ENCODE data around the gene SDS.

Gene SDS

GRCh38 chr12:113348849-113349536 lies 54.7 kb downstream of the SDS start:
- H3K36me3 ChIP-seq (ENCODE audit: control insufficient read depth, insufficient read depth, low read length) = no peaks in the 10 kb centered on the region
- no peaks in the 10 kb centered on the region for H3K27me3 ChIP-seq (ENCODE audit: control insufficient read depth, insufficient read depth, low read length)
- H2AFZ ChIP-seq = no peak overlapping the region
- no peaks in the 10 kb centered on the region for H3K9me3 ChIP-seq (ENCODE audit: control insufficient read depth, low read length)
- H3K9ac ChIP-seq = no peak overlapping the region
- TF ChIP-seq, protein P1, sequence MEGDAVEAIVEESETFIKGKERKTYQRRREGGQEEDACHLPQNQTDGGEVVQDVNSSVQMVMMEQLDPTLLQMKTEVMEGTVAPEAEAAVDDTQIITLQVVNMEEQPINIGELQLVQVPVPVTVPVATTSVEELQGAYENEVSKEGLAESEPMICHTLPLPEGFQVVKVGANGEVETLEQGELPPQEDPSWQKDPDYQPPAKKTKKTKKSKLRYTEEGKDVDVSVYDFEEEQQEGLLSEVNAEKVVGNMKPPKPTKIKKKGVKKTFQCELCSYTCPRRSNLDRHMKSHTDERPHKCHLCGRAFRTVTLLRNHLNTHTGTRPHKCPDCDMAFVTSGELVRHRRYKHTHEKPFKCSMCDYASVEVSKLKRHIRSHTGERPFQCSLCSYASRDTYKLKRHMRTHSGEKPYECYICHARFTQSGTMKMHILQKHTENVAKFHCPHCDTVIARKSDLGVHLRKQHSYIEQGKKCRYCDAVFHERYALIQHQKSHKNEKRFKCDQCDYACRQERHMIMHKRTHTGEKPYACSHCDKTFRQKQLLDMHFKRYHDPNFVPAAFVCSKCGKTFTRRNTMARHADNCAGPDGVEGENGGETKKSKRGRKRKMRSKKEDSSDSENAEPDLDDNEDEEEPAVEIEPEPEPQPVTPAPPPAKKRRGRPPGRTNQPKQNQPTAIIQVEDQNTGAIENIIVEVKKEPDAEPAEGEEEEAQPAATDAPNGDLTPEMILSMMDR (IDR thresholded peaks at IDR 0.05) = no peak
- H3K4me1 ChIP-seq = no peaks in the 10 kb centered on the region
- no peak overlapping the region for H3K27ac ChIP-seq
- H3K79me2 ChIP-seq = no peaks in the 10 kb centered on the region
- no peak overlapping the region for H3K4me2 ChIP-seq (ENCODE audit: low read length)
- no peak overlapping the region for H3K4me3 ChIP-seq (ENCODE audit: low read depth, low read length)

- Histone ChIP-seq H3K27ac (no peak overlapping the region), H3K79me2 (no peaks in the 10 kb centered on the region), H3K9me3 (ENCODE audit: control insufficient read depth, low read length) (no peaks in the 10 kb centered on the region), H2AFZ (no peak overlapping the region), H3K4me2 (ENCODE audit: low read length) (no peak overlapping the region), H3K9ac (no peak overlapping the region), H3K4me3 (ENCODE audit: low read depth, low read length) (no peak overlapping the region), H3K27me3 (ENCODE audit: control insufficient read depth, insufficient read depth, low read length) (no peaks in the 10 kb centered on the region), H3K36me3 (ENCODE audit: control insufficient read depth, insufficient read depth, low read length) (no peaks in the 10 kb centered on the region), H3K4me1 (no peaks in the 10 kb centered on the region)
- TF ChIP-seq, protein P1 (IDR thresholded peaks at IDR 0.05) = no peak
Measured at GRCh38 chr12:113347892-113348291, 55.8 kb downstream of the SDS start.

- Histone ChIP-seq H3K4me3 (ENCODE audit: low read depth, low read length) (no peak overlapping the region), H3K27me3 (ENCODE audit: control insufficient read depth, insufficient read depth, low read length) (no peaks in the 10 kb centered on the region), H3K27ac (no peak overlapping the region), H3K4me2 (ENCODE audit: low read length) (no peak overlapping the region), H3K36me3 (ENCODE audit: control insufficient read depth, insufficient read depth, low read length) (no peaks in the 10 kb centered on the region), H2AFZ (no peak overlapping the region), H3K9me3 (ENCODE audit: control insufficient read depth, low read length) (no peaks in the 10 kb centered on the region), H3K9ac (no peak overlapping the region), H3K79me2 (no peaks in the 10 kb centered on the region), H3K4me1 (no peaks in the 10 kb centered on the region)
- TF ChIP-seq, protein P1 (IDR thresholded peaks at IDR 0.05) = no peak
Measured at GRCh38 chr12:113347107-113347506, 56.6 kb downstream of the SDS start.

DNA sequence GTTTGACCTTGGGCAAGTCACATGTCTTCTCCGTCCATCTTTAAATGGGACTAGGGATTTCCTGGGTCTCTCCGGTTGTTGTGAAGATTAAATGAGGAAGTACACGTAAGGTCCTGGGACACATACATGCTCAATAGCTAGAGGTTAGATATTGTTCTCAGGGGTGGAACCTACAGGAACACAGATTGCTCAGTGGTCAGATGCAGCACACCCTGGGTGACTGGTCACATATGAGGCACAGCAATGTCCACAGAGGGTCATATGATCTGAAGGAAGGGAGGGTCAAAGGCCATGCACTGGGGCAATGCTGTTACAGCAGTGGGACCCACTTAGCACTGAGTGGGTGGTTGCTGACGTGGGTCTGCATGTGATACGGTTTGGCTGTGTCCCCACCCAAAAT lies 57.3 kb downstream of the SDS start:
- TF ChIP-seq, protein P1 (IDR thresholded peaks at IDR 0.05) = no peak
- Histone ChIP-seq H3K4me3 (ENCODE audit: low read depth, low read length) (no peak overlapping the region), H3K27ac (no peak overlapping the region)

GRCh38 chr12:113345318-113345717 lies 58.4 kb downstream of the SDS start:
- H3K27ac ChIP-seq = no peak overlapping the region
- no peaks in the 10 kb centered on the region for H3K9me3 ChIP-seq (ENCODE audit: control insufficient read depth, low read length)
- no peaks in the 10 kb centered on the region for H3K79me2 ChIP-seq
- no peaks in the 10 kb centered on the region for H3K27me3 ChIP-seq (ENCODE audit: control insufficient read depth, insufficient read depth, low read length)
- H3K4me2 ChIP-seq (ENCODE audit: low read length) = no peak overlapping the region
- TF ChIP-seq, protein P1 (IDR thresholded peaks at IDR 0.05) = no peak
- H3K36me3 ChIP-seq (ENCODE audit: control insufficient read depth, insufficient read depth, low read length) = no peaks in the 10 kb centered on the region
- no peak overlapping the region for H3K9ac ChIP-seq
- no peak overlapping the region for H3K4me3 ChIP-seq (ENCODE audit: low read depth, low read length)
- no peaks in the 10 kb centered on the region for H3K4me1 ChIP-seq
- no peak overlapping the region for H2AFZ ChIP-seq

More for the DNA sequence above, 57.3 kb downstream of the SDS start:
- no peaks in the 10 kb centered on the region for H3K9me3 ChIP-seq (ENCODE audit: control insufficient read depth, low read length)
- no peaks in the 10 kb centered on the region for H3K79me2 ChIP-seq
- H3K27me3 ChIP-seq (ENCODE audit: control insufficient read depth, insufficient read depth, low read length) = no peaks in the 10 kb centered on the region
- H3K4me2 ChIP-seq (ENCODE audit: low read length) = no peak overlapping the region
- H3K9ac ChIP-seq = no peak overlapping the region
- H3K4me1 ChIP-seq = no peaks in the 10 kb centered on the region
- no peaks in the 10 kb centered on the region for H3K36me3 ChIP-seq (ENCODE audit: control insufficient read depth, insufficient read depth, low read length)
- H2AFZ ChIP-seq = no peak overlapping the region
